H9 (cell line): ENCODE results near the gene PASD1. TPM values are rescaled to one million over a fixed set of nuclear protein-coding genes. Genes with fewer than 3 reads are reported as not detected.
"Not testable (repeated sequence)": the region's sequence is repeated elsewhere in the genome, so short reads cannot be mapped to it uniquely, and the experiment has no call there.

ENCODE experiments used
- DNase-seq: peaks from one replicate; pipeline ENCODE4 v3.0.0-alpha.2; 2017
- H2AFZ ChIP-seq: one replicate; pipeline ENCODE4 v1.6.1; 2013; ENCODE audit warnings: mild to moderate bottlenecking, low read length, control low read depth, moderate library complexity
- H2AK5ac ChIP-seq: 2 replicates; pipeline ENCODE4 v1.6.1; 2013; ENCODE audit warnings: low read length, control low read depth, mixed read lengths; ENCODE audit not compliant: insufficient read length
- H2BK120ac ChIP-seq: one replicate; pipeline ENCODE4 v1.6.1; 2013; ENCODE audit warnings: low read depth, mild to moderate bottlenecking, low read length, control low read depth, inconsistent platforms; ENCODE audit not compliant: poor library complexity, severe bottlenecking
- H2BK12ac ChIP-seq: 2 replicates; pipeline ENCODE4 v1.6.1; 2013; ENCODE audit warnings: low read length, control low read depth, mixed read lengths, low read depth; ENCODE audit not compliant: insufficient read length
- H2BK15ac ChIP-seq: 2 replicates; pipeline ENCODE4 v1.6.1; 2013; ENCODE audit warnings: low read depth, low read length, control low read depth
- H2BK20ac ChIP-seq: one replicate; pipeline ENCODE4 v1.6.1; 2013; ENCODE audit warnings: low read depth, mild to moderate bottlenecking, low read length, control low read depth, inconsistent platforms; ENCODE audit not compliant: poor library complexity, severe bottlenecking
- H2BK5ac ChIP-seq: 2 replicates; pipeline ENCODE4 v1.6.1; 2013; ENCODE audit warnings: low read length, control low read depth, mixed read lengths; ENCODE audit not compliant: insufficient read length
- H3K14ac ChIP-seq: 2 replicates; pipeline ENCODE4 v1.6.1; 2013; ENCODE audit warnings: low read length, control low read depth; ENCODE audit not compliant: insufficient read depth
- H3K18ac ChIP-seq: 2 replicates; pipeline ENCODE4 v1.6.1; 2013; ENCODE audit warnings: low read depth, mild to moderate bottlenecking, mixed read lengths, low read length, control low read depth; ENCODE audit not compliant: insufficient read length
- H3K23ac ChIP-seq: 2 replicates; pipeline ENCODE4 v1.6.1; 2013; ENCODE audit warnings: low read length, control low read depth, mixed read lengths, low read depth; ENCODE audit not compliant: insufficient read length
- H3K23me2 ChIP-seq: 2 replicates; pipeline ENCODE4 v1.6.1; 2013; ENCODE audit warnings: low read depth, mild to moderate bottlenecking, mixed read lengths, low read length, control low read depth; ENCODE audit not compliant: insufficient read length, poor library complexity, severe bottlenecking
- H3K27ac ChIP-seq: 2 replicates; pipeline ENCODE4 v1.5.1; 2013; ENCODE audit warnings: low read length, control low read depth, mixed read lengths, low read depth; ENCODE audit not compliant: insufficient read length
- H3K27me3 ChIP-seq: 2 replicates; pipeline ENCODE4 v1.6.1; 2013; ENCODE audit warnings: low read length, control low read depth, inconsistent platforms; ENCODE audit not compliant: insufficient read depth
- H3K4ac ChIP-seq: 2 replicates; pipeline ENCODE4 v1.6.1; 2013; ENCODE audit warnings: low read depth, mild to moderate bottlenecking, control low read depth, inconsistent platforms, low read length, moderate library complexity
- H3K4me1 ChIP-seq: 2 replicates; pipeline ENCODE4 v1.6.1; 2013; ENCODE audit warnings: low read length, control low read depth, inconsistent platforms; ENCODE audit not compliant: insufficient read depth
- H3K4me2 ChIP-seq: 2 replicates; pipeline ENCODE4 v1.6.1; 2013; ENCODE audit warnings: low read length, control low read depth, mixed read lengths; ENCODE audit not compliant: insufficient read length, insufficient read depth
- H3K56ac ChIP-seq: 2 replicates; pipeline ENCODE4 v1.6.1; 2013; ENCODE audit warnings: low read depth, mild to moderate bottlenecking, mixed read lengths, low read length, control low read depth; ENCODE audit not compliant: insufficient read length
- H3K79me1 ChIP-seq: 2 replicates; pipeline ENCODE4 v1.6.1; 2013; ENCODE audit warnings: low read depth, mild to moderate bottlenecking, moderate library complexity, low read length, control low read depth, inconsistent platforms; ENCODE audit not compliant: insufficient read depth, poor library complexity, severe bottlenecking
- H3K79me2 ChIP-seq: 2 replicates; pipeline ENCODE4 v1.6.1; 2013; ENCODE audit warnings: low read length, control low read depth, inconsistent platforms; ENCODE audit not compliant: insufficient read depth
- H3K9ac ChIP-seq: 2 replicates; pipeline ENCODE4 v1.6.1; 2013; ENCODE audit warnings: low read length, control low read depth, mixed read lengths; ENCODE audit not compliant: insufficient read length; ENCODE audit errors: extremely low read depth
- H3K9me3 ChIP-seq: one replicate; pipeline ENCODE4 v1.6.1; 2013; ENCODE audit warnings: low read depth, low read length, inconsistent platforms; ENCODE audit not compliant: control insufficient read depth
- H3T11ph ChIP-seq: one replicate; pipeline ENCODE4 v1.6.1; 2013; ENCODE audit warnings: mild to moderate bottlenecking, low read length, control low read depth, inconsistent platforms
- H4K20me1 ChIP-seq: one replicate; pipeline ENCODE4 v1.6.1; 2013; ENCODE audit not compliant: control insufficient read depth, insufficient read length, insufficient read depth
- H4K5ac ChIP-seq: 2 replicates; pipeline ENCODE4 v1.6.1; 2013; ENCODE audit warnings: low read depth, mild to moderate bottlenecking, mixed read lengths, low read length, control low read depth; ENCODE audit not compliant: insufficient read length
- H4K8ac ChIP-seq: replicated peaks from 2 replicates; pipeline ENCODE4 v1.6.1; 2013; ENCODE audit warnings: low read length, control low read depth, mixed read lengths, low read depth; ENCODE audit not compliant: insufficient read length
- H4K91ac ChIP-seq: 2 replicates; pipeline ENCODE4 v1.6.1; 2013; ENCODE audit warnings: low read depth, mild to moderate bottlenecking, moderate library complexity, mixed read lengths, low read length, control low read depth; ENCODE audit not compliant: insufficient read length
- H3K27ac Mint-ChIP-seq, 3 experiments: 2 replicates in 2 of 3; 3 replicates in 1 of 3; pipeline ENCODE4 v1.8.0; 2020 to 2021; ENCODE audit warnings: mixed read lengths in 3 of 3, mild to moderate bottlenecking in 1 of 3, moderate library complexity in 1 of 3
- H3K27me3 Mint-ChIP-seq: 2 replicates; pipeline ENCODE4 v1.8.0; 2021; ENCODE audit warnings: low read depth, mild to moderate bottlenecking, moderate library complexity, mixed read lengths
- H3K36me3 Mint-ChIP-seq, 3 experiments: 2 replicates in 2 of 3; 3 replicates in 1 of 3; pipeline ENCODE4 v1.8.0; 2020 to 2021; ENCODE audit warnings: low read depth in 3 of 3, mixed read lengths in 3 of 3; ENCODE audit not compliant: insufficient read depth in 1 of 3
- H3K4me1 Mint-ChIP-seq, 2 experiments: 2 replicates each; pipeline ENCODE4 v1.8.0; 2020; ENCODE audit warnings: mixed read lengths in 2 of 2
- H3K4me3 Mint-ChIP-seq, 2 experiments: 2 replicates in 1 of 2; 3 replicates in 1 of 2; pipeline ENCODE4 v1.8.0; 2020 to 2021; ENCODE audit warnings: mild to moderate bottlenecking in 2 of 2, mixed read lengths in 2 of 2, moderate library complexity in 1 of 2
- H3K9me3 Mint-ChIP-seq, 2 experiments: 2 replicates in 1 of 2; 3 replicates in 1 of 2; pipeline ENCODE4 v1.8.0; 2020; ENCODE audit warnings: mild to moderate bottlenecking in 2 of 2, mixed read lengths in 2 of 2, moderate library complexity in 1 of 2
- WGBS: extraction: QIAGEN DNeasy Blood & Tissue Kit; methylation state at CpG from one replicate; pipeline ENCODE4 v1.1.7; 2013; ENCODE audit warnings: missing lambda C conversion rate, low lambda C conversion rate, mixed read lengths; ENCODE audit not compliant: insufficient read length; ENCODE audit errors: extremely low coverage; 5-methylcytosine and 5-hydroxymethylcytosine counted together
- total RNA-seq: library from RNA; stranded (reverse); gene quantifications from 2 replicates; pipeline ENCODE4 v1.2.1, GENCODE V29; 2021

Gene PASD1
- total RNA-seq, 1 experiment from 2014 or later: not detected

GRCh38 chrX:151551176-151551575 is 12.3 kb upstream of the PASD1 start:
- not testable (repeated sequence) for H3K27ac Mint-ChIP-seq, H3K79me2 ChIP-seq, H3K27me3 ChIP-seq, H3T11ph ChIP-seq, H3K4ac ChIP-seq, H2BK5ac ChIP-seq, H3K4me2 ChIP-seq, H2BK20ac ChIP-seq, H3K14ac ChIP-seq, H2BK15ac ChIP-seq, H3K18ac ChIP-seq, H3K23me2 ChIP-seq, H3K79me1 ChIP-seq, H3K36me3 Mint-ChIP-seq, H3K23ac ChIP-seq, H3K9ac ChIP-seq, H4K91ac ChIP-seq, H2AK5ac ChIP-seq, H4K5ac ChIP-seq, H3K27me3 Mint-ChIP-seq, H3K4me3 Mint-ChIP-seq, H3K4me1 Mint-ChIP-seq, H2BK12ac ChIP-seq, DNase-seq, H3K4me1 ChIP-seq, H3K27ac ChIP-seq, H2BK120ac ChIP-seq, H4K8ac ChIP-seq, H2AFZ ChIP-seq, H3K56ac ChIP-seq, H4K20me1 ChIP-seq
- peaks cover 69 to 73% of the 10 kb centered on the region in 2 experiments for H3K9me3 Mint-ChIP-seq
- WGBS: no CpG with 5 or more reads among the region's 25 CpGs
- peaks cover 21% of the 10 kb centered on the region for H3K9me3 ChIP-seq
